ENCODE data around the gene ZBTB40. TPM values are rescaled to one million over a fixed set of nuclear protein-coding genes. Genes with fewer than 3 reads are reported as not detected.
A peak's percentile ranks its signal among the peaks of the same experiment; 100 is the strongest.

Gene ZBTB40
- total and polyA plus RNA-seq, 2 of the 13 experiments (the other 11 are each of a cell fraction or from before 2014, with no cell fraction given), result 8.8 to 16.5 TPM

DNA sequence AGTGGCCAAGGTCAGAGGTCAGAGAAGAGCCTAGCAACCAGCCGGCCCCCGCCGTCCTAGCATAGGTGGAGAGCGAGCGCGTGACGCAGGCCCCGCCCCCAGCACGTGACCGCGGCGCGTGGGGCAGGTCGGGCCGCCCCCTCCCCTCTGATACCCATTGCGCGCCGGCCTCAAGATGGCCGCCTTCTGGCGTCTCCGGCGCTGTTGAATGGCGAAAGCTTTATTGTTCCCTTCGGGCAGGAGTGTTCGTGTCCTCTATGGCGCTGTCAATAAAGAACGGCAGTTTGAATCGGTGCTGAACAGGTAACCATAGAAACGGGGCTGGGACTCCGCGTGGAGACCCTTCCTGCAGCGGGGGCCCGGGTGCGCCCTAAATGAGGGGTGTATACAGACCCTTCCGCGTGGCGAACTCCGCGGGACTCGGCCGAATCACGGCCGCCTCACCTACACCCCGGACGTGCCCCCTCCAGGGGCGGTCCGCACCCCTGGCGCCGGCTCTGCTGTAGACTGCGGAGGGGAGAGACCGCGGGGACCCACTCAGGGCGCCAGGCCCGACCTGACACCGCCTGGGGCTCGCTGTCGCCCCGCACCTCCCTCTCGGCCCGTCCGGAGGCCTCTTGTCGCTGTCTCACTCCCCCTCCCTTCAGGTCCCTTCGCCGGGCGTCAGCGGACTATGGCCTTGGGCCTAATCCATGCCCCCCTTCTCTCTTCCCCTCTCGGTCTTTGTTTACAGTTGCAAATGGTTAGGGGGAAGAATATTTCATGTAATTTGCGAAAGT, at the start of gene ZBTB40 (continued):
- TF ChIP-seq, protein P1, sequence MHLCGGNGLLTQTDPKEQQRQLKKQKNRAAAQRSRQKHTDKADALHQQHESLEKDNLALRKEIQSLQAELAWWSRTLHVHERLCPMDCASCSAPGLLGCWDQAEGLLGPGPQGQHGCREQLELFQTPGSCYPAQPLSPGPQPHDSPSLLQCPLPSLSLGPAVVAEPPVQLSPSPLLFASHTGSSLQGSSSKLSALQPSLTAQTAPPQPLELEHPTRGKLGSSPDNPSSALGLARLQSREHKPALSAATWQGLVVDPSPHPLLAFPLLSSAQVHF (CRISPR knock-in tag; IDR thresholded peaks at IDR 0.05), result no peak
- TF ChIP-seq ZNF260 (CRISPR knock-in tag; IDR thresholded peaks at IDR 0.05; ENCODE audit: borderline replicate concordance, low read depth), result no peak
- TF ChIP-seq KMT2A (CRISPR knock-in tag; IDR thresholded peaks at IDR 0.05), result peak; percentile 93
- TF ChIP-seq, protein P2, sequence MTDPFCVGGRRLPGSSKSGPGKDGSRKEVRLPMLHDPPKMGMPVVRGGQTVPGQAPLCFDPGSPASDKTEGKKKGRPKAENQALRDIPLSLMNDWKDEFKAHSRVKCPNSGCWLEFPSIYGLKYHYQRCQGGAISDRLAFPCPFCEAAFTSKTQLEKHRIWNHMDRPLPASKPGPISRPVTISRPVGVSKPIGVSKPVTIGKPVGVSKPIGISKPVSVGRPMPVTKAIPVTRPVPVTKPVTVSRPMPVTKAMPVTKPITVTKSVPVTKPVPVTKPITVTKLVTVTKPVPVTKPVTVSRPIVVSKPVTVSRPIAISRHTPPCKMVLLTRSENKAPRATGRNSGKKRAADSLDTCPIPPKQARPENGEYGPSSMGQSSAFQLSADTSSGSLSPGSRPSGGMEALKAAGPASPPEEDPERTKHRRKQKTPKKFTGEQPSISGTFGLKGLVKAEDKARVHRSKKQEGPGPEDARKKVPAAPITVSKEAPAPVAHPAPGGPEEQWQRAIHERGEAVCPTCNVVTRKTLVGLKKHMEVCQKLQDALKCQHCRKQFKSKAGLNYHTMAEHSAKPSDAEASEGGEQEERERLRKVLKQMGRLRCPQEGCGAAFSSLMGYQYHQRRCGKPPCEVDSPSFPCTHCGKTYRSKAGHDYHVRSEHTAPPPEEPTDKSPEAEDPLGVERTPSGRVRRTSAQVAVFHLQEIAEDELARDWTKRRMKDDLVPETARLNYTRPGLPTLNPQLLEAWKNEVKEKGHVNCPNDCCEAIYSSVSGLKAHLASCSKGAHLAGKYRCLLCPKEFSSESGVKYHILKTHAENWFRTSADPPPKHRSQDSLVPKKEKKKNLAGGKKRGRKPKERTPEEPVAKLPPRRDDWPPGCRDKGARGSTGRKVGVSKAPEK (CRISPR knock-in tag; IDR thresholded peaks at IDR 0.05; ENCODE audit: borderline replicate concordance), result no peak
- TF ChIP-seq, protein P3, sequence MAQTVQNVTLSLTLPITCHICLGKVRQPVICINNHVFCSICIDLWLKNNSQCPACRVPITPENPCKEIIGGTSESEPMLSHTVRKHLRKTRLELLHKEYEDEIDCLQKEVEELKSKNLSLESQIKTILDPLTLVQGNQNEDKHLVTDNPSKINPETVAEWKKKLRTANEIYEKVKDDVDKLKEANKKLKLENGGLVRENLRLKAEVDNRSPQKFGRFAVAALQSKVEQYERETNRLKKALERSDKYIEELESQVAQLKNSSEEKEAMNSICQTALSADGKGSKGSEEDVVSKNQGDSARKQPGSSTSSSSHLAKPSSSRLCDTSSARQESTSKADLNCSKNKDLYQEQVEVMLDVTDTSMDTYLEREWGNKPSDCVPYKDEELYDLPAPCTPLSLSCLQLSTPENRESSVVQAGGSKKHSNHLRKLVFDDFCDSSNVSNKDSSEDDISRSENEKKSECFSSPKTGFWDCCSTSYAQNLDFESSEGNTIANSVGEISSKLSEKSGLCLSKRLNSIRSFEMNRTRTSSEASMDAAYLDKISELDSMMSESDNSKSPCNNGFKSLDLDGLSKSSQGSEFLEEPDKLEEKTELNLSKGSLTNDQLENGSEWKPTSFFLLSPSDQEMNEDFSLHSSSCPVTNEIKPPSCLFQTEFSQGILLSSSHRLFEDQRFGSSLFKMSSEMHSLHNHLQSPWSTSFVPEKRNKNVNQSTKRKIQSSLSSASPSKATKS (CRISPR knock-in tag; IDR thresholded peaks at IDR 0.05), result no peak
- TF ChIP-seq, protein P4, sequence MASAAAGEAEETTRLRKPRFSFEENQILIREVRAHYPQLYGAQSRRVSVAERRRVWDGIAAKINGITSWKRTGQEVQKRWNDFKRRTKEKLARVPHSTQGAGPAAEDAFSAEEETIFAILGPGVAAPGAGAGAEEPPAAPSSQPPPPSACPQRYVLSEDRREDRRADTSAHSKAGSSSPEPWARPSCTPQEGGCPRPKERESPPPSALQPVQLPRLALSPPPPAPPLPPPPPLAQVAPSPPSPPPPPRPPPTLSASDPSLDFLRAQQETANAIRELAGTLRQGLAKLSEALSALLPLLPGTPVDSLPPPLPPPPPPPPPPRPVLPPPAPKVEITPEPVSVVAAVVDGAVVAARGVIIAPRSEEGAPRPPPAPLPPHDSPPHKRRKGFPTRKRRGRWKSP (CRISPR knock-in tag; IDR thresholded peaks at IDR 0.05), result peak; percentile 79; the same call in 1 of the 2 replicates
- TF ChIP-seq, protein P5, sequence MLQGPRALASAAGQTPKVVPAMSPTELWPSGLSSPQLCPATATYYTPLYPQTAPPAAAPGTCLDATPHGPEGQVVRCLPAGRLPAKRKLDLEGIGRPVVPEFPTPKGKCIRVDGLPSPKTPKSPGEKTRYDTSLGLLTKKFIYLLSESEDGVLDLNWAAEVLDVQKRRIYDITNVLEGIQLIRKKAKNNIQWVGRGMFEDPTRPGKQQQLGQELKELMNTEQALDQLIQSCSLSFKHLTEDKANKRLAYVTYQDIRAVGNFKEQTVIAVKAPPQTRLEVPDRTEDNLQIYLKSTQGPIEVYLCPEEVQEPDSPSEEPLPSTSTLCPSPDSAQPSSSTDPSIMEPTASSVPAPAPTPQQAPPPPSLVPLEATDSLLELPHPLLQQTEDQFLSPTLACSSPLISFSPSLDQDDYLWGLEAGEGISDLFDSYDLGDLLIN (CRISPR knock-in tag; IDR thresholded peaks at IDR 0.05; ENCODE audit: borderline replicate concordance), result no peak
- peak; percentile 50; the same call in 1 of the 2 replicates for TF ChIP-seq TSC22D2 (CRISPR knock-in tag; IDR thresholded peaks at IDR 0.05; ENCODE audit: borderline replicate concordance)
- TF ChIP-seq DNMT3B (CRISPR knock-in tag; conservative IDR thresholded peaks at IDR 0.05), result no peak
- TF ChIP-seq HNRNPUL1 (IDR thresholded peaks at IDR 0.05; ENCODE audit: low read depth, low read length), result 0 out of 2 replicates have a peak, but pooled peaks have one; percentile 58
- TF ChIP-seq ZNF549 (CRISPR knock-in tag; IDR thresholded peaks at IDR 0.05), result no peak
- no peak for TF ChIP-seq AGO1 (IDR thresholded peaks at IDR 0.05; ENCODE audit: low read depth, low read length, poor library complexity, severe bottlenecking)
- TF ChIP-seq ZMYM2 (CRISPR knock-in tag; IDR thresholded peaks at IDR 0.05), result no peak
- TF ChIP-seq, protein P6, sequence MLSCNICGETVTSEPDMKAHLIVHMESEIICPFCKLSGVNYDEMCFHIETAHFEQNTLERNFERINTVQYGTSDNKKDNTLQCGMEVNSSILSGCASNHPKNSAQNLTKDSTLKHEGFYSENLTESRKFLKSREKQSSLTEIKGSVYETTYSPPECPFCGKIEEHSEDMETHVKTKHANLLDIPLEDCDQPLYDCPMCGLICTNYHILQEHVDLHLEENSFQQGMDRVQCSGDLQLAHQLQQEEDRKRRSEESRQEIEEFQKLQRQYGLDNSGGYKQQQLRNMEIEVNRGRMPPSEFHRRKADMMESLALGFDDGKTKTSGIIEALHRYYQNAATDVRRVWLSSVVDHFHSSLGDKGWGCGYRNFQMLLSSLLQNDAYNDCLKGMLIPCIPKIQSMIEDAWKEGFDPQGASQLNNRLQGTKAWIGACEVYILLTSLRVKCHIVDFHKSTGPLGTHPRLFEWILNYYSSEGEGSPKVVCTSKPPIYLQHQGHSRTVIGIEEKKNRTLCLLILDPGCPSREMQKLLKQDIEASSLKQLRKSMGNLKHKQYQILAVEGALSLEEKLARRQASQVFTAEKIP (CRISPR knock-in tag; IDR thresholded peaks at IDR 0.05; ENCODE audit: borderline replicate concordance), result no peak
- TF ChIP-seq FLYWCH1 (CRISPR knock-in tag; IDR thresholded peaks at IDR 0.05), result no peak
- TF ChIP-seq TAF1 (CRISPR knock-in tag; IDR thresholded peaks at IDR 0.05), result peak; percentile 64; the same call in 1 of the 2 replicates
- TF ChIP-seq PRMT3 (CRISPR knock-in tag; IDR thresholded peaks at IDR 0.05; ENCODE audit: borderline replicate concordance, low read depth), result no peak

Data from HepG2 (cell line).